Kidney (tissue), 14 donors: ENCODE data around the gene OAS3. TPM values are rescaled to one million over a fixed set of nuclear protein-coding genes. Genes with fewer than 3 reads are reported as not detected.

Experiments used
- DNase-seq, 5 donors: peaks; one replicate each; pipeline ENCODE4 v3.0.0-alpha.2; 2013 to 2020
- FAIRE-seq: peaks from 2 replicates; lab custom pipeline; 2012; peaks lifted over from hg19 to GRCh38; lab: Jason Lieb, UNC
- H3K27ac ChIP-seq, 2 donors: one replicate each; pipeline ENCODE4 v1.7.0; 2013; ENCODE audit warnings: low read depth in 2 of 2, low read length in 2 of 2, inconsistent platforms in 1 of 2
- H3K27me3 ChIP-seq: one replicate; pipeline ENCODE4 v1.7.1; 2013; ENCODE audit warnings: low read length, inconsistent platforms; ENCODE audit not compliant: control insufficient read depth, insufficient read depth
- H3K36me3 ChIP-seq, 3 donors: one replicate each; pipeline versions ENCODE4 v1.7.0 to v1.7.1; 2013; ENCODE audit warnings: low read length in 3 of 3, control low read depth in 1 of 3, inconsistent platforms in 1 of 3; ENCODE audit not compliant: insufficient read depth in 3 of 3, control insufficient read depth in 2 of 3
- H3K4me1 ChIP-seq, 3 donors: one replicate each; pipeline versions ENCODE4 v1.7.0 to v1.7.1; 2013; ENCODE audit warnings: low read length in 3 of 3, inconsistent platforms in 1 of 3, low read depth in 1 of 3; ENCODE audit not compliant: control insufficient read depth in 2 of 3, insufficient read depth in 2 of 3
- H3K4me3 ChIP-seq, 3 donors: one replicate each; pipeline versions ENCODE4 v1.7.0 to v1.8.1; 2013; ENCODE audit warnings: low read length in 3 of 3, control low read depth in 1 of 3, inconsistent platforms in 1 of 3
- H3K9ac ChIP-seq, 3 donors: one replicate each; pipeline versions ENCODE4 v1.7.0 to v1.7.1; 2013; ENCODE audit warnings: low read length in 3 of 3, control low read depth in 1 of 3, inconsistent platforms in 1 of 3
- H3K9me3 ChIP-seq, 3 donors: one replicate each; pipeline versions ENCODE4 v1.7.0 to v1.7.1; 2013; ENCODE audit warnings: low read length in 3 of 3, control low read depth in 1 of 3, inconsistent platforms in 1 of 3; ENCODE audit not compliant: control insufficient read depth in 2 of 3, insufficient read depth in 1 of 3
- CTCF ChIP-seq: IDR thresholded peaks from 3 replicates; pipeline ENCODE4 v1.5.1; 2012; ENCODE audit warnings: mild to moderate bottlenecking, moderate library complexity, borderline replicate concordance; ENCODE audit not compliant: insufficient read depth; ENCODE audit errors: extremely low read depth
- intact Hi-C: fragments of 100-400 bp; cut with DNase I; formaldehyde crosslinking; loops from one replicate; pipeline ENCODE4 v1.11.1; 2022
- polyA plus RNA-seq: library from polyadenylated mRNA; stranded (reverse); fragments of 350-450 nt; fragmentation: Illumina TruSeq; extraction: RNeasy Lipid Tissue Mini Kit (QIAGEN cat#74804); gene quantifications from one replicate; pipeline ENCODE4 v1.2.3, GENCODE V29; 2014; ENCODE audit warnings: low read depth, low replicate concordance; ENCODE audit not compliant: insufficient read depth
- total RNA-seq: library from RNA; stranded (reverse); fragmentation: NEBNext Ultra II Directional; extraction: Animal tissue kit (Norgen Biotek cat#: 25700); gene quantifications from one replicate; pipeline ENCODE4 v1.2.1, GENCODE V29; 2021
- donor health status: control.
- donor health status: control.
- donor health status: control.
- donor health status: control.
- donor health status: control.
- donor health status: DM: yes; HTN: yes; CAD: no.
- donor health status: Normal renal cell carcinoma (clear cell type).

The OAS3 gene
- total and polyA plus RNA-seq, 2 donors from 2014 or later, result 2.5 to 15.6 TPM

- DNase-seq, result peak in 1 of 5 donors; percentile 50
- Histone ChIP-seq H3K36me3 (no peaks in the 10 kb centered on the region), H3K4me1 (no peaks in the 10 kb centered on the region), H3K9me3 (no peaks in the 10 kb centered on the region), H3K9ac (no peak overlapping the region), H3K27ac (no peak overlapping the region), H3K4me3 (no peak overlapping the region), H3K27me3 (no peaks in the 10 kb centered on the region)
- no peak for FAIRE-seq
- no peak for TF ChIP-seq CTCF
- intact Hi-C loops, result loop anchor here (10.0 kb wide), 1 partner anchor 282 kb away; no protein-coding TSS in a partner anchor
Observed at GRCh38 chr12:112892856-112893255, 45.4 kb upstream of the OAS3 start.

GRCh38 chr12:112894128-112894527 is 44.1 kb upstream of the OAS3 start:
- Histone ChIP-seq H3K27me3 (no peaks in the 10 kb centered on the region), H3K4me1 (no peaks in the 10 kb centered on the region), H3K36me3 (no peaks in the 10 kb centered on the region), H3K9me3 (no peaks in the 10 kb centered on the region), H3K4me3 (no peak overlapping the region), H3K9ac (no peak overlapping the region), H3K27ac (no peak overlapping the region)
- FAIRE-seq (no peak), DNase-seq (no peak)
- intact Hi-C loops, result loop anchor here (10.0 kb wide), 1 partner anchor 281 kb away; no protein-coding TSS in a partner anchor
- TF ChIP-seq CTCF, result no peak

- H3K4me3 ChIP-seq, result no peak overlapping the region
Observed at GRCh38 chr12:112898380-112898779, 39.9 kb upstream of the OAS3 start.

More at GRCh38 chr12:112898380-112898779, 39.9 kb upstream of the OAS3 start:
- Histone ChIP-seq H3K36me3 (no peaks in the 10 kb centered on the region), H3K27me3 (no peaks in the 10 kb centered on the region), H3K9me3 (no peaks in the 10 kb centered on the region), H3K27ac (no peak overlapping the region), H3K9ac (no peak overlapping the region), H3K4me1 (no peaks in the 10 kb centered on the region)
- DNase-seq, result no peak
- intact Hi-C loops, result loop anchor here (10.0 kb wide), 1 partner anchor 276 kb away; no protein-coding TSS in a partner anchor
- FAIRE-seq, result no peak
- TF ChIP-seq CTCF, result no peak
